GM11168 (cell line): ENCODE results near the gene SLC25A40.

Source experiments
- in situ Hi-C: fragments of 300-500 bp; cut with MboI; formaldehyde crosslinking; loops from one replicate; pipeline ENCODE4 v1.12.0; 2022; ENCODE audit warnings: low sequenced_read_pairs; ENCODE audit not compliant: unreplicated experiment

The SLC25A40 gene

GRCh38 chr7:87797798-87798403 lies 78.3 kb downstream of the SLC25A40 start:
- in situ Hi-C loops, result loop anchor here (10.0 kb wide), 1 partner anchor 317 kb away; no protein-coding TSS in a partner anchor

- in situ Hi-C loops, result loop anchor here (10.0 kb wide), 1 partner anchor 317 kb away; no protein-coding TSS in a partner anchor
Observed at GRCh38 chr7:87797395-87797794, 78.8 kb downstream of the SLC25A40 start.

- in situ Hi-C loops, result no loop called here
Observed at GRCh38 chr7:87785368-87785995, 90.7 kb downstream of the SLC25A40 start.

DNA sequence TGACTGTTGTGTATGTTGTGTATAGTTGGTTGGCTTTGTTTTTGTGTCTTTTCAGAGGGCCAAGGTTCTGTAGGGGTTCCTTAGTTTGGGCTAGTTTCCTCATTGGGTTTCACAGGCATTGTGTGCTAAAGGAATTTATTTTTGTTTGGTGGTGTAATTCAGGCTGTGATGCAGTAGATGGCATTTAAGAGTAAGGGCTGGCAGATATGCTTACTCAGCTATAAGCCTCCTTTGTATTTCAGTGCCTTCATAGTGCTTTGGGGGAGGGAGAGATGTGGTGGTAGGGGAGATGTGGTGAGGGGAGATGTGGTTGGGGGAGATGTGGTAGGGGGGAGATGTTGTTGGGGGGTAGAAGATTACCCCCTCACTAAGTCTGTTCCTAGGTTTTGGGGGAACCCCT lies 91.7 kb downstream of the SLC25A40 start:
- in situ Hi-C loops, result no loop called here
